Embryonic facial prominence (tissue), 1 donor: ENCODE data around the gene RYR2.
A peak's percentile ranks its signal among the peaks of the same experiment; 100 is the strongest.

Experiments
- DNase-seq: peaks from one replicate; pipeline ENCODE4 v3.0.0-alpha.2; 2016; ENCODE audit errors: extremely low spot score

Gene RYR2

GRCh38 chr1:237670302-237670701 lies 628.3 kb downstream of the RYR2 start:
- no peak for DNase-seq

GRCh38 chr1:237671262-237671661 lies 629.3 kb downstream of the RYR2 start:
- DNase-seq, result no peak

GRCh38 chr1:237671935-237672334 lies 630.0 kb downstream of the RYR2 start:
- no peak for DNase-seq

DNA sequence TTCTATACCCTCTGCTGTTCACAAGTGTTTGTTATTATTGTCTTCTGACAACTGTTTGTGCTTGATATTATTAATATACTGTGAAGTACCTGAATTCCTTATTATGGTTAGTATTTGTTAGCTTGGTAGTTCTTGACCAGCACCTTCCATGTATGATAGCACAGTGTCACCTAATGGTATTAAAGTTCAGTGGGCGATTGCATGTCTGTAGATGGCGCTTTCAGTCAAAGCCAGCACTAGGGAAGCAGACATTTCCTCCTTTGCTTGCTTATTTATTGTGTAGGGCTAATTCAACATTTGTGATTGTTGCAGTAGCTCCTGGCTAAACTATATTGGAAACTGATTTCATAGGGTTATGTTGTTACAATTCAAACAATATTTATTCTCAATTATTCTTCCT lies 630.8 kb downstream of the RYR2 start:
- DNase-seq, result no peak

DNA sequence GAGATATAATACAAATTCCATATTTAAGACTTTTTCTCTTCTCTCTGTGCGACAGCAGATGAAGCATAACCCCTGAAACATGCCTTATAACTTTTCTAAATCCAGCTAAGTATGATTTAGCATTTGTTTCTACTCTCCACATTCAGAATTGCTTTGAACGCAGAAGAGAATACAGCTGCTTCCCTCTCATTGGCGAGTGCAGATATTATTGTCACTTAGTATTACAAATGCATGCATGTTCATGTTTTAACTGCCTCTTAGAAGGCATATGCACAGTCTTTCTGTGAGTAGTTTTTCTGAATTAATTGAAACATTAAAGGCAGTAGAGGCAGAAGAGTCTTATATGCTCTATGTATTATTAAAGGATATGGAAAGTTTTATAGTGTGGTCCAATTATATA lies 631.6 kb downstream of the RYR2 start:
- DNase-seq, result no peak

DNA sequence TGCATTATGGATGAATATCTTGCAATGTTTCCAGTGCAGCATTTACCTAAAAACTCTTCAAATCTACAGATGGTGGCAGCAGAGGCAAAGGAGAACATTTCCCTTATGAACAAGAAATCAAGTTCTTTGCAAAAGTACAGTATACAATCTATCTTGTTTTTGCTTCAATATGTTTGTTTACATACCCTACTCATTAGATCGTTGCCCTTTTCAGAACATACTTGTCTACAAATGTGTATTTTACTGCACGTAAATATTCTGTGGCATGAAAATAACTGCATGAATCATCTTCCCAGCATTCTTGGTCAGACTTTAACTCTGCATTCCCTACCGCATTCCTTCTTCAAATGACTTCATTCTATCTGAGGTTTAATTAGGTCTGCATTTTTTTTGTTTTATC lies 636.0 kb downstream of the RYR2 start:
- peak; percentile 36 for DNase-seq

GRCh38 chr1:237679687-237680086 lies 637.7 kb downstream of the RYR2 start:
- no peak for DNase-seq

GRCh38 chr1:237681210-237681609 lies 639.2 kb downstream of the RYR2 start:
- DNase-seq, result no peak

- no peak for DNase-seq
These were observed 642.3 kb downstream of the RYR2 start for GRCh38 chr1:237684236-237684635.

DNA sequence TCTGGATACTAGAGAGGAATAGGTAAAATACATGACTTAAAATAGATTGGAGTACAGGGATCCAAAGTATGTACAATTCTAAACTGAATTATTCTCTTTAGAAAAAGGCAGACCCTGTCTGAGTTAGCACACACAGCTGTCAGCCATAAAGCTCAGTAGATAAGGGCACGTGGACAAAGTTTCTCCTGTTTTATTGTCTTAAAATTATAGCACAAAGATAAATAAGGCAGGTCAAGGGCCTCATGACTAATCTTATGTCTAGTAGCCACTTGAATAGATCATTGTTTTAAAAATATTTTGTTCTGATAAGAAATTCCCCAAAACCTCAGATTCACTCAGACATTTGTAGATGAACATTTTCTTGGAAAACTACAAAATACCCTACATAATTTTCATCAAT lies 643.6 kb downstream of the RYR2 start:
- DNase-seq, result no peak

DNA sequence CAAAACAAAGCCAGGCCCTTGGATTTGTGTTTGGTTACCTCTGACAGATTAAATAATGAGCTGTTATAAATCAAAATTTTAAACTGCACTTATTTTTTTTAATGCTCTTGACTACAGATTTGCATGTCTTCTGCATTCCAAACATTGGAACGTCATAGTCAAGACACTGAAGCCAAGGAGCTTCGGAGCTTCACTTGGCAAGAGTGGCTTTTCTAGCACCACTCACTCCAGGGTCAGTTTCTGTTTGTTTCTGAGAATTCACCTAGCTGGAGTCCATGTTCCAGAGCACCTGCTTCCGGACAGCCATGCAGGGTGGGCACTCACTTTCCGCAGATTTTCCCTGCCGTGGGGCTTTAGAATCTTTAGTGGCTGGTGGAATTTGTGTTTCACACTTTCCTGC lies 645.8 kb downstream of the RYR2 start:
- DNase-seq, result no peak

DNA sequence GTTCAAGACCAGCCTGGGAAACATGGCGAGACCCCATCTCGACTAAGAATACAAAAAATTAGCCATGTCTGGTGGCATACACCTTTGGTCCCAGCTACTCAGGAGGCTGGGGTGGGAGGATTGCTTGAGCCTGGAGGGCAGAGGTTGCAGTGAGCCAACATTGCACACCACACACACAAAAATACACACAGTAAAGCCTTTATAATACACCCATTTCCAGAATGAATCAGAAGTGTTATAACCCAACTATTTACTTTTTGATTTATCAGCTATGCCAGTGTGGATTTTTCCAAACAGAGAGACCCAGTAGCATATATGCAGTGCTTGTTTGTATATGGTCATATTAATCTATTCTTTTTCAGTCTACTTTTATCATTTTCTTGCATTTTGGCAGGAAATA lies 648.7 kb downstream of the RYR2 start:
- DNase-seq, result no peak

GRCh38 chr1:237692255-237692654 lies 650.3 kb downstream of the RYR2 start:
- DNase-seq, result no peak

GRCh38 chr1:237695878-237696277 lies 653.9 kb downstream of the RYR2 start:
- DNase-seq, result no peak

DNA sequence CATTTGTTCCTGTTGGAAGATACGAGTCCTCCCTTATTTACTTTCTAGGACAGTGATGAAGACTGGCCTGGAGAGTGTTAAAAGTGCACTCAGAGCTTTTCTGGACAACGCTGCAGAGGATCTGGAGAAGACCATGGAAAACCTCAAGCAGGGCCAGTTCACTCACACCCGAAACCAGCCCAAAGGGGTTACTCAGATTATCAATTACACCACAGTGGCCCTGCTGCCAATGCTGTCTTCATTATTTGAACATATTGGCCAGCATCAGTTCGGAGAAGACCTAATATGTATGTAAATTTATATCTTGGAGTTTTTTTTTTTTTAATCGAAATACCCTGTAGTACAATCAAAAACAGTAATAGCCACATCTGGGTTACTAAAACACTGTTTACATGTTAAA lies 658.2 kb downstream of the RYR2 start:
- no peak for DNase-seq

DNA sequence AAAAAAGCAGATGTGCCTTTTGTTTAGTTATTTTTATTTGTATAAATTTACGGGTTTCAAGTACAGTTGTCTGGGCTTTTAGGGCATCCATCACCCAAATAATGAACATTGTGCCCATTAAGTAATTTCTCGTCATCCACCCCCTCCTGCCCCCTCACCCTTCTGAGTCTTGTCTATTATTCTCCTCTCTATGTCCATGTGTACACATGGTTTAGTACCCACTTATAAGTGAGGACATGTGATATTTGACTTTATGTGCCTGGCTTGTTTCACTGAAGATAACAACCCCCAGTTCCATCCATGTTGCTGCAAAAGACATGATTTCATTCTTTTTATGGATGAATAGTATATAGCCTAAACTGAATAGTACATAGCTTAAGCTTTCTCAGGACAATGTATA lies 659.5 kb downstream of the RYR2 start:
- no peak for DNase-seq

DNA sequence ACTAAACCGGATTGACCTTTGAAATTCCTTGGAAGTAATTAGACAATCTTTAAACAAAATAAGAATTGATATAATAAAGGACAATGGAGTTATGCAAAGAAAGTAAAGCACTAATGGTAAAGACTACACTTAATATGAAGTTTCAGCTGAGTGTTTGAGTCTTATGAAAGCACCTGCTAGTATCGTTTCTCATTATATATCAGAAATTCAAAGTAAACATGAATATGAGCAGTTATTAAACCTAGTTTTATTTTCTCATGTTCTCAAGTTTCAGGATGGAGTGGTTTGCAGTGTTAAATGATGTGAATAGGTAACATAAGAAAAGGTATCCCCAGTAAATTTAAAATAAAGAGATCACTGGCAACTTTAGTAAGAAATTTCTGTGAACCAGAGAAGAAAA lies 660.2 kb downstream of the RYR2 start:
- DNase-seq, result no peak

GRCh38 chr1:237705462-237705861 lies 663.5 kb downstream of the RYR2 start:
- no peak for DNase-seq

GRCh38 chr1:237709355-237709754 lies 667.4 kb downstream of the RYR2 start:
- DNase-seq, result no peak

- no peak for DNase-seq
These were observed 669.3 kb downstream of the RYR2 start for GRCh38 chr1:237711281-237711680.

DNA sequence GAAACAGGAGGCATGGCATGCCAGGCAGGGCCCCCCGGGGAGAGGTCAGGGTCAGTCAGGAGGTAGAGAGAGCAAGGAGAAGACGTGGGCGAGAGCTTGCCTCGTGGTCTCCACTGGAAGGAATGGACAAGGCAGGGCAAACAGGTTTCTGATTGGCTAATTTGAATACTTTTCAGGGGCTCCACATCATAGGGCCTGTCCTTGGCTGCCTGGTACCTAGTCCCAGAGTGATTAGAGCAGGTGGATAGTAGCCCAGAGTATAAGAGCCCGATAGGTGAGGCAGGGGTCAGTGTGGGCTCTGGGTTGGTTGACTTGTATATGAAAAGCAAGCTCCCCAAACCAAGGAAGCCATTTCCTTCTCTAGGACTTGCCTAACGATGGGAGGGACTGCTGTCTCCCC lies 670.1 kb downstream of the RYR2 start:
- DNase-seq, result no peak

GRCh38 chr1:237712586-237713157 lies 670.7 kb downstream of the RYR2 start:
- no peak for DNase-seq

GRCh38 chr1:237713916-237714315 lies 671.9 kb downstream of the RYR2 start:
- no peak for DNase-seq

DNA sequence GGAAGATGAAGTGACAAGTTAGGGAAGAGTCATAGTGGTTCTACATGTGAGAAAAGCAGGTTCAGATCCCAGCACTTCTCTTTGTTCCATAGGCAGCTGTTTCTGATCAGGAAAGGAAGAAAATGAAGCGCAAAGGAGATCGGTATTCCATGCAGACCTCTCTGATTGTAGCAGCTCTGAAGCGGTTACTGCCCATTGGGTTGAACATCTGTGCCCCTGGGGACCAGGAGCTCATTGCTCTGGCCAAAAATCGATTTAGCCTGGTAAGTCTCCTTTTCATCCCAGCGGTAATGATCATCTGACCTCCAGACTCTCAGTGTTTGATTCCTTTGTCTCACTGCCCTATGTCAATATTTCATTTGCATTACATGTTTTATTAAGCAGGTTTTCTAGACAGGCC lies 675.1 kb downstream of the RYR2 start:
- DNase-seq, result no peak
